RWPE2 (cell line): Measurements from ENCODE around the gene KIAA1671.

ENCODE experiments used
- ATAC-seq: fragments of 200-7000 bp; cut with Tn5 transposase; 3 replicates; pipeline ENCODE4 v1.9.1; 2021; ENCODE audit warnings: low read depth
- DNase-seq: peaks from one replicate; pipeline ENCODE4 v3.0.0-alpha.2; 2020; ENCODE audit warnings: low spot score
- H3K27ac ChIP-seq: fragments of 450-650 bp; 2 replicates; pipeline ENCODE4 v1.5.1; 2017; ENCODE audit warnings: mild to moderate bottlenecking; ENCODE audit not compliant: poor library complexity, severe bottlenecking
- H3K27me3 ChIP-seq: fragments of 250-450 bp; sonication (Bioruptor Pico); 2 replicates; pipeline ENCODE4 v1.5.1; 2021; ENCODE audit warnings: mild to moderate bottlenecking, moderate library complexity; ENCODE audit not compliant: insufficient read depth, poor library complexity, severe bottlenecking
- H3K36me3 ChIP-seq: fragments of 250-450 bp; sonication (Bioruptor Pico); 2 replicates; pipeline ENCODE4 v1.5.1; 2020; ENCODE audit warnings: low read depth, mild to moderate bottlenecking, moderate library complexity
- H3K4me1 ChIP-seq: fragments of 250-450 bp; sonication (Bioruptor Pico); 2 replicates; pipeline ENCODE4 v1.5.1; 2021; ENCODE audit warnings: mild to moderate bottlenecking, moderate library complexity; ENCODE audit not compliant: insufficient read depth, poor library complexity, severe bottlenecking
- H3K4me3 ChIP-seq: fragments of 250-450 bp; sonication (Bioruptor Pico); 2 replicates; pipeline ENCODE4 v1.5.1; 2021; ENCODE audit warnings: mild to moderate bottlenecking, moderate library complexity; ENCODE audit not compliant: severe bottlenecking
- H3K9me3 ChIP-seq: fragments of 250-450 bp; sonication (Bioruptor Pico); 2 replicates; pipeline ENCODE4 v1.5.1; 2021; ENCODE audit warnings: mild to moderate bottlenecking, moderate library complexity; ENCODE audit not compliant: severe bottlenecking
- TF ChIP-seq, protein P1 (sequence below): fragments of 450-650 bp; IDR thresholded peaks from one replicate; pipeline ENCODE4 v1.5.1; 2017; ENCODE audit warnings: mild to moderate bottlenecking, moderate library complexity; ENCODE audit not compliant: poor library complexity, severe bottlenecking

KIAA1671 gene

DNA sequence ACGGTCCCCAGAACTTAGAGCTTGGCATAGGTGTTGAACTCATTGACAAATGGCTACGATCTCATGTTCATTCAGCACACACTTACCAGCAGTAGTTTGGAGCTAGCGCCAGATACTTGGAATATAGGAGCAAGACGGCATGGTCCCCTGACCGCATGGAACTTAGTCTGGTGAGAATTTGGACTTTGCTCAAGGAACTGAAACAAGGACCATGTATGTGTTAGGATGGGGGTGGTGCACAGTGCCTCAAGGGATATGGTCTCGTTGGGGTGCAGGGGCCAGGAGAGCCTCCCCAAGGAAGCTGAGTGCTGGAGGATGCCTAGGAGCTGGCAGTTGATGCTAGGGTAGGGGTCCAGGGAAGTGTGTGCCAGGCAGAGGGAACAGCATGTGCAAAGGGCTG lies 119.2 kb downstream of the KIAA1671 start:
- Histone ChIP-seq H3K4me1 (no peaks in the 10 kb centered on the region), H3K36me3 (peaks cover 10% of the 10 kb centered on the region), H3K27me3 (no peaks in the 10 kb centered on the region), H3K9me3 (no peaks in the 10 kb centered on the region), H3K4me3 (no peak overlapping the region), H3K27ac (no peak overlapping the region)
- TF ChIP-seq, protein P1, sequence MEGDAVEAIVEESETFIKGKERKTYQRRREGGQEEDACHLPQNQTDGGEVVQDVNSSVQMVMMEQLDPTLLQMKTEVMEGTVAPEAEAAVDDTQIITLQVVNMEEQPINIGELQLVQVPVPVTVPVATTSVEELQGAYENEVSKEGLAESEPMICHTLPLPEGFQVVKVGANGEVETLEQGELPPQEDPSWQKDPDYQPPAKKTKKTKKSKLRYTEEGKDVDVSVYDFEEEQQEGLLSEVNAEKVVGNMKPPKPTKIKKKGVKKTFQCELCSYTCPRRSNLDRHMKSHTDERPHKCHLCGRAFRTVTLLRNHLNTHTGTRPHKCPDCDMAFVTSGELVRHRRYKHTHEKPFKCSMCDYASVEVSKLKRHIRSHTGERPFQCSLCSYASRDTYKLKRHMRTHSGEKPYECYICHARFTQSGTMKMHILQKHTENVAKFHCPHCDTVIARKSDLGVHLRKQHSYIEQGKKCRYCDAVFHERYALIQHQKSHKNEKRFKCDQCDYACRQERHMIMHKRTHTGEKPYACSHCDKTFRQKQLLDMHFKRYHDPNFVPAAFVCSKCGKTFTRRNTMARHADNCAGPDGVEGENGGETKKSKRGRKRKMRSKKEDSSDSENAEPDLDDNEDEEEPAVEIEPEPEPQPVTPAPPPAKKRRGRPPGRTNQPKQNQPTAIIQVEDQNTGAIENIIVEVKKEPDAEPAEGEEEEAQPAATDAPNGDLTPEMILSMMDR: no peak
- ATAC-seq (no peak), DNase-seq (no peak)

DNA sequence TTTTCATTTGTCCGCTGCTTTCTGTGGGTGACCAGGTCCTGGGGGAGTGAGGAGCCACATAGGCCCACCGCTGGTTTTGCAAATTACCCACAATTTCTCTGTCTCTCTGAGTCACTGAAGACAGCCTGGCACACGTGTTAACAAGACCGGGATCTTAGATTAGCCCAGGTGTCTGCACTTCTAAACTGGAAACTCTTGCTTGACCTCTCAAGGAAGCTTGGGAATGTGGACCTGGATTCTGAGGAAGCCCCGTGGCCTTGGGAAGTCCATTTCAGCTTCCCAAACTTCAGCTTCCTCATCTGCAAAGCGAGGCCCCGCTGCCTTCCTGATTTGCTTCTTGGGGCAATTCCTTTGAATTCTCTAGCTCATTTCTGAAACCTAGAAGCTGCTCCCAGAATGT lies 119.9 kb downstream of the KIAA1671 start:
- TF ChIP-seq, protein P1: no peak
- no peaks in the 10 kb centered on the region for H3K27me3 ChIP-seq
- ATAC-seq (no peak), DNase-seq (no peak)
- H3K4me3 ChIP-seq: no peak overlapping the region
- H3K27ac ChIP-seq: no peak overlapping the region
- peaks cover 10% of the 10 kb centered on the region for H3K36me3 ChIP-seq
- H3K4me1 ChIP-seq: no peaks in the 10 kb centered on the region
- H3K9me3 ChIP-seq: no peaks in the 10 kb centered on the region

GRCh38 chr22:25076336-25076735 lies 123.8 kb downstream of the KIAA1671 start:
- no peak for ATAC-seq
- TF ChIP-seq, protein P1: no peak
- Histone ChIP-seq H3K27ac (no peak overlapping the region), H3K4me1 (no peaks in the 10 kb centered on the region), H3K4me3 (no peak overlapping the region), H3K27me3 (no peaks in the 10 kb centered on the region), H3K36me3 (no peaks in the 10 kb centered on the region), H3K9me3 (no peaks in the 10 kb centered on the region)
- no peak for DNase-seq

DNA sequence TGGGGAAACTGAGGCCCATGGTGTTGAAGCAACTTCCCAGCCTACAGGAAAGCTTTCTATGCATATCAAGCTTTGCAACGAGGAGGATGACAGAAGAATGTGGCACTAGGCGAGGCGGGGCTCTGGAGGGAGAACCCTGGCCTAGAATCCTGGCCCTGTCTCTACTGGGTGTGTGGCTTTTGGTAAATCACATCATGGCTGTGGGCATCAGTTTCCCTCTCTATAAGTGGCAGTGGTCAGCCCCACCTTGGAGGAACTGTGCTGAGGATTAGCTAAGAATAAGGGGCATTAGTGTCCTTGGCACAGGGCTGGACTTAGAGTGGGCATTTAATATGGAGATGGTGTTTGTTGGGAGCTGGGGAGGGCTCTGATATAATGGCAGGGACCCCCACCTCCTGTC lies 124.5 kb downstream of the KIAA1671 start:
- Histone ChIP-seq H3K36me3 (no peaks in the 10 kb centered on the region), H3K4me1 (no peaks in the 10 kb centered on the region), H3K4me3 (no peak overlapping the region), H3K9me3 (no peaks in the 10 kb centered on the region), H3K27ac (no peak overlapping the region), H3K27me3 (no peaks in the 10 kb centered on the region)
- TF ChIP-seq, protein P1: no peak
- DNase-seq: no peak
- no peak for ATAC-seq

DNA sequence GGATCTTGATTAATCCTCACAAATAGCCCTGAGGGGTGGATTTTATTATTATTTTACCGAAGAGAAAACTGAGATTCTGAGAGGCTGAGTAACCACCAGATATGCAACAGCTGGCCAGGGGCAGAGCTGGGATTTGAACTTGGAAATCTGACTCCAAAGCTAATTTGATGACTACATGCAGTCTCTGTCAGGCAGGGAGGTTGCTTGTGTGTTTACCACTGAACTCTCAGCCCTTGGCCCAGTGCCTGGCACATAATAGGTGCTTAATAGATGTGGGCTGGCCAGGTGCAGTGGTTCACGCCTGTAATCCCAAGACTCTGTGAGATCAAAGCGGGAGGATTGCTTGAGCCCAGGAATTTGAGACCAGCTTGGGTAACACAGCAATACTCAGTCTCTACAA lies 125.4 kb downstream of the KIAA1671 start:
- no peak overlapping the region for H3K27ac ChIP-seq
- H3K4me1 ChIP-seq: no peaks in the 10 kb centered on the region
- ATAC-seq (no peak), DNase-seq (no peak)
- H3K36me3 ChIP-seq: no peaks in the 10 kb centered on the region
- TF ChIP-seq, protein P1: no peak
- H3K4me3 ChIP-seq: no peak overlapping the region
- no peaks in the 10 kb centered on the region for H3K27me3 ChIP-seq
- H3K9me3 ChIP-seq: no peaks in the 10 kb centered on the region
